Neural cell (in vitro differentiated cells): Measurements from ENCODE around the gene MACO1.

Source experiments
- EP300 ChIP-seq: fragments of 450-650 bp; conservative IDR thresholded peaks from 2 replicates; pipeline ENCODE4 v1.6.1; 2014; ENCODE audit warnings: antibody characterized with exemption, mild to moderate bottlenecking, moderate library complexity; ENCODE audit not compliant: poor library complexity, severe bottlenecking
- EZH2 ChIP-seq: fragments of 200-600, 300-800 bp; shearing (Covaris generic), sonication (generic); IDR thresholded peaks from 2 replicates; pipeline ENCODE4 v1.6.1; 2014; ENCODE audit warnings: antibody characterized with exemption, low read length, borderline replicate concordance, mild to moderate bottlenecking; ENCODE audit not compliant: insufficient read depth, poor library complexity, severe bottlenecking
- MXI1 ChIP-seq: fragments of 450-650 bp; conservative IDR thresholded peaks from 2 replicates; pipeline ENCODE4 v1.6.1; 2014; ENCODE audit warnings: antibody characterized with exemption, mild to moderate bottlenecking; ENCODE audit not compliant: poor library complexity, severe bottlenecking
- POLR2AphosphoS5 ChIP-seq: IDR thresholded peaks from 2 replicates; pipeline ENCODE4 v1.6.1; 2012
- RAD21 ChIP-seq: fragments of 450-650 bp; conservative IDR thresholded peaks from 2 replicates; pipeline ENCODE4 v1.6.1; 2014; ENCODE audit warnings: antibody characterized with exemption, mild to moderate bottlenecking, moderate library complexity
- SMC3 ChIP-seq: fragments of 450-650 bp; conservative IDR thresholded peaks from 2 replicates; pipeline ENCODE4 v1.6.1; 2014; ENCODE audit warnings: antibody characterized with exemption, mild to moderate bottlenecking, moderate library complexity; ENCODE audit not compliant: poor library complexity
- TAF1 ChIP-seq: IDR thresholded peaks from 2 replicates; pipeline ENCODE4 v1.6.1; 2012; ENCODE audit warnings: low read depth
- TF ChIP-seq, protein P1 (sequence below): fragments of 450-650 bp; IDR thresholded peaks from 2 replicates; pipeline ENCODE4 v1.5.1; 2014; ENCODE audit warnings: antibody characterized with exemption, mild to moderate bottlenecking, moderate library complexity; ENCODE audit not compliant: poor library complexity, severe bottlenecking
- TF ChIP-seq, protein P2 (sequence below): IDR thresholded peaks from 2 replicates; pipeline ENCODE4 v1.6.1; 2012; ENCODE audit warnings: borderline replicate concordance

DNA sequence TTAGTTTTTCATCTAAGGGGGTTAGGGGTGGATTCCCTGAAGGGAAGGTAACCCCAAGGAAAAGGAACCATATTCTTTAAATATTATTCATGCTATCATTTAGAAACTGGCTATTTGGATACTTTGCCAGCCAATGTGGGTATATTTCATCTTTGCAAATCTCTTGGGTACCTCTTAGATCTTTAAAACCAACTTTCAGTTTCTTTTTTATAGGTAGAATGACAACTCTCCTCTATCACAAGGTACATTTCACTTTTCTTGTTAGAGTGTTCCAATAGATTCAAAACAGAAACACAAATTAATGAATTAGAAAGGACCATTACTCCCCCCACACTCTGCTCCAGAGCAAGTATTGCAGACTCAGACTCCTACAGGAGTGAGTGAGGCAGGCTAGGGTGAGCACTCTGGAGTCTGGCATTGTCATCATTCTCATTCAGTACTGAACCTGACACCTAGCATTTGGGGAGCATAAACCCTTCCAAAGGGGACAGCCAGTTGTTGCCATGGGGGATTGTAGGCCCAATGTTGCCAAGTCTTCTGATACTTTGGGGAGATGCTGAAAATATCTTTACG is 43.0 kb downstream of the MACO1 start:
- TF ChIP-seq EP300, result no peak
- TF ChIP-seq, protein P1, sequence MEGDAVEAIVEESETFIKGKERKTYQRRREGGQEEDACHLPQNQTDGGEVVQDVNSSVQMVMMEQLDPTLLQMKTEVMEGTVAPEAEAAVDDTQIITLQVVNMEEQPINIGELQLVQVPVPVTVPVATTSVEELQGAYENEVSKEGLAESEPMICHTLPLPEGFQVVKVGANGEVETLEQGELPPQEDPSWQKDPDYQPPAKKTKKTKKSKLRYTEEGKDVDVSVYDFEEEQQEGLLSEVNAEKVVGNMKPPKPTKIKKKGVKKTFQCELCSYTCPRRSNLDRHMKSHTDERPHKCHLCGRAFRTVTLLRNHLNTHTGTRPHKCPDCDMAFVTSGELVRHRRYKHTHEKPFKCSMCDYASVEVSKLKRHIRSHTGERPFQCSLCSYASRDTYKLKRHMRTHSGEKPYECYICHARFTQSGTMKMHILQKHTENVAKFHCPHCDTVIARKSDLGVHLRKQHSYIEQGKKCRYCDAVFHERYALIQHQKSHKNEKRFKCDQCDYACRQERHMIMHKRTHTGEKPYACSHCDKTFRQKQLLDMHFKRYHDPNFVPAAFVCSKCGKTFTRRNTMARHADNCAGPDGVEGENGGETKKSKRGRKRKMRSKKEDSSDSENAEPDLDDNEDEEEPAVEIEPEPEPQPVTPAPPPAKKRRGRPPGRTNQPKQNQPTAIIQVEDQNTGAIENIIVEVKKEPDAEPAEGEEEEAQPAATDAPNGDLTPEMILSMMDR, result no peak
- TF ChIP-seq SMC3, result no peak
- no peak for TF ChIP-seq EZH2
- TF ChIP-seq POLR2AphosphoS5, result no peak
- TF ChIP-seq, protein P2, sequence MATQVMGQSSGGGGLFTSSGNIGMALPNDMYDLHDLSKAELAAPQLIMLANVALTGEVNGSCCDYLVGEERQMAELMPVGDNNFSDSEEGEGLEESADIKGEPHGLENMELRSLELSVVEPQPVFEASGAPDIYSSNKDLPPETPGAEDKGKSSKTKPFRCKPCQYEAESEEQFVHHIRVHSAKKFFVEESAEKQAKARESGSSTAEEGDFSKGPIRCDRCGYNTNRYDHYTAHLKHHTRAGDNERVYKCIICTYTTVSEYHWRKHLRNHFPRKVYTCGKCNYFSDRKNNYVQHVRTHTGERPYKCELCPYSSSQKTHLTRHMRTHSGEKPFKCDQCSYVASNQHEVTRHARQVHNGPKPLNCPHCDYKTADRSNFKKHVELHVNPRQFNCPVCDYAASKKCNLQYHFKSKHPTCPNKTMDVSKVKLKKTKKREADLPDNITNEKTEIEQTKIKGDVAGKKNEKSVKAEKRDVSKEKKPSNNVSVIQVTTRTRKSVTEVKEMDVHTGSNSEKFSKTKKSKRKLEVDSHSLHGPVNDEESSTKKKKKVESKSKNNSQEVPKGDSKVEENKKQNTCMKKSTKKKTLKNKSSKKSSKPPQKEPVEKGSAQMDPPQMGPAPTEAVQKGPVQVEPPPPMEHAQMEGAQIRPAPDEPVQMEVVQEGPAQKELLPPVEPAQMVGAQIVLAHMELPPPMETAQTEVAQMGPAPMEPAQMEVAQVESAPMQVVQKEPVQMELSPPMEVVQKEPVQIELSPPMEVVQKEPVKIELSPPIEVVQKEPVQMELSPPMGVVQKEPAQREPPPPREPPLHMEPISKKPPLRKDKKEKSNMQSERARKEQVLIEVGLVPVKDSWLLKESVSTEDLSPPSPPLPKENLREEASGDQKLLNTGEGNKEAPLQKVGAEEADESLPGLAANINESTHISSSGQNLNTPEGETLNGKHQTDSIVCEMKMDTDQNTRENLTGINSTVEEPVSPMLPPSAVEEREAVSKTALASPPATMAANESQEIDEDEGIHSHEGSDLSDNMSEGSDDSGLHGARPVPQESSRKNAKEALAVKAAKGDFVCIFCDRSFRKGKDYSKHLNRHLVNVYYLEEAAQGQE, result no peak
- no peak for TF ChIP-seq RAD21
- no peak for TF ChIP-seq MXI1
- TF ChIP-seq TAF1, result no peak
